HG02678 (cell line): ENCODE measurements around the gene TCF12.
A peak's percentile ranks its signal among the peaks of the same experiment; 100 is the strongest.
"Not testable (repeated sequence)": the region's sequence is repeated elsewhere in the genome, so short reads cannot be mapped to it uniquely, and the experiment has no call there.

ENCODE experiments used
- ATAC-seq: cut with Tn5 transposase; IDR thresholded peaks from one replicate; pipeline ENCODE4 v1.9.1; 2021; ENCODE audit warnings: mild to moderate bottlenecking, moderate library complexity; ENCODE audit not compliant: unreplicated experiment

TCF12 gene

DNA sequence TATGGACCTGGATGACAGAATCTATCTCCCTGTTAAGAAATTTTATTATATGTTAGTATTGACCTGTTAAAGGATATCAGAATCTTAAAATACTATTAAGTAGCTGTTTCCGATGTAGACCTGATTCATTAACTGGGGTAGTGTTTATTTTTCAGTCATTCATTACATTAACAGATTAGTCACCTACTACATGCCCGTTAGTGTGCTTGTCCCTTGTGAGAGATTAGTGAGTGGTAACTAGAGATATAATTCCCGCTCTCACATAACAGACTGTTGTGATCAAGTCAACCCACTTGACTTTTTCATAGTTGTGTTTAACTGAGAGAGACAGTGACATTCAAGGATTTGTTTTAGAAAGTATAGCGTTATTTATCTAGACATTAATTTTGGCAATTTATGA is 166.8 kb downstream of the TCF12 start:
- no peak for ATAC-seq

DNA sequence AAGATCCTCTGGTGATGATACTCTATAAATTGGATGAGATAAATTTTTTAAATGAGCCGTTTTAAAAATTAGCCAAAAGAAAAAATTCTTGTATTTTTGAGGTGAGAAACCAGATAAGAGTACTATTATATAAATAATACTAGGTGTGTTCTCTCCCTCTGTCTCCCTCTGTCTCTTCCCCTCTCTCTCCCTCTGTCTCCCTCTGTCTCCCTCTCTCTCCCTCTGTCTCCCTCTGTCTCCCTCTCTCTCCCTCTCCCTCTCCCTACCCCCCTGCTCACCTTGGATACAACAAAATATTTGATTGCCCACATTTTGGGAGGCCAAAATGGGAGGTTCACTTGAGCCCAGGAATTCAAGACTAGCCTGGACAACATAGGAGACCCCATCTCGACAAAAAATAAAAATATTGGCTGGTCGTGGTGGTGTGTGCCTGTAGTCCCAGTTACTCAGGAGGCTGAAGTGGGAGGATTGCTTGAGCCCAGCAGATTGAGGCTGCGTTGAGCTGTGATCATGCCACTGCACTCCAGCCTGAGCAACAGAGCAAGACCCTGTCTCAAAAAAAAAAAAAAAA is 168.5 kb downstream of the TCF12 start:
- ATAC-seq: no peak

DNA sequence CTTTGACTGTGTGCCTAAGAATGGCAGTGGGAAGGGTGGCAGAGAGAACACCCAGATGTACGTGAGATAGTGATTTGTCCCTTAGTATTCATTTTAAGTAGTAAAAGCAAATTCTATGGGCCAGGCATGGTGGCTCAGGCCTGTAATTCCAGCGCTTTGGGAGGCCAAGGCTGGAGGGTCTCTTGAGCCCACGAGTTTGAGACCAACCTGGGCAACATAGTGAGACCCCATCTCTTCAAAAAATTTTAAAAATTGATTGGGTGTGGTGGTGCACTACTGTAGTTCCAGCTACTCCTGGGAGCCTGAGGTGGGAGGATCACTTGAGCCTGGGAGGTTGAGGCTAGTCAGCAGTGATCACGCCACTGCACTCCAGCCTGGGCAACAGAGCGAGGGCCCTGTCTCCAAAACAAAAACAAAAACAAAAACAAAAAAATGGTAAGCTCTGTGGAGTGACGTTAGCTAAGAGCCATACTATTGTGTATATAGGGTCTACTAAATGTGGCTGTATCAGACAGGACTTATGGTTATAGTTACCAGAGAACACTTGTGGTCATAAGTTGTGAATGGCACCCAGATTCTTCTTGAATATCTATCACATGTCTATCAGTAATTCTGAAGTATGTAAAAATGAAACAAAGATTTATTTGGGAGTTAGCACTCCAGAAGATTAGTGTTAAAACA is 171.5 kb downstream of the TCF12 start:
- no peak for ATAC-seq

DNA sequence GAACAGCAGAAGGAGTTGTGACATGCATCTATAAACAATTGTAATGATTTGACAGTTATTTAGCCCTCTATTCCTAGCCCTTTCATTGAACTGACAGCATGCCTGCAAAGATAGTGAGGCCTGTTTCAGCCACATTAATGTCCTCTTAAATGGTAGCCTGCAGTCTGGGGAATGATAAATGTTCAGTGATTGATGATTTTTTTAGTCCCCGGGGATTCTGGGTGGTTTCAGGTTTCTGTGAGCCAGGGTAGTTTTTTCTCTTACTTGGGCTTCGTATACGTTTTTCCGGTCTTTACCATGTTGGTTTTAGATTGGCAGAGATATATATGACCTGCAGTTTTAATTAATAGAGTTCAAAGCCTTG is 172.0 kb downstream of the TCF12 start:
- ATAC-seq: no peak

DNA sequence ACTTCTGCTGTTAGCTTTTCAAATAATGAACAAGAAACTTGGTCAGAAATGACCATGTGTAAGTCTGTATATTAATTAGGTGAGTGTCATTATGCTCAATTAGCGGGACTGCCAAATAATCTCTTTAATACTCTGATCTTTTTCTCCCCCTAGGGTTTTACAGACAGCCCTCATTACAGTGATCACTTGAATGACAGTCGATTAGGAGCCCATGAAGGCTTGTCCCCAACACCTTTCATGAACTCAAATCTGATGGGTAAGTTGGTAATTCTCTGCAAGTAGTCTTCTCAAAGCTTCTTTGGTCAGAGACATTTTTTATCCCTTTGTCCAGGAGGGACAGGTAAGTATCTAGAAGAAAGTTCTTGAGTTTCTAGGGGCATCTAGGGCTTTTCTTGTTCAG is 173.2 kb downstream of the TCF12 start:
- no peak for ATAC-seq

DNA sequence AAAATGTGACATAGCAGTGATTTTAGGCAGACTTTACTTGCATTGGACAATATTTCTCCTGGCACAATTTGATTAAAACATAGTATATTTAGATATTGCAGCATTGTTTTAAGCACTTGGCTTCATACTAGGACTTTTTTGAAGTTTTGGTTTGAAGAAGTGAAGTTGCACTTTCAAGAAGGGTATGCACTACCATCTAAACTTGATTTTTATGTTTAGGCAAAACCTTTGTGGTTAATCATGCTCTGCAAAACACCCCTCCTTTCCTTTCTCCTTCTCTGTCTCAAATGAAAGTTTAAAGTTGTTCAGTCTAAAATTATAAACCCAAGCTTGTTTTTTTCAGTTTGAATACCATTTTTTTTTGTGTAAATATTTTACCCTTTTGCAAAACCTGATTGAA is 173.8 kb downstream of the TCF12 start:
- ATAC-seq: no peak

DNA sequence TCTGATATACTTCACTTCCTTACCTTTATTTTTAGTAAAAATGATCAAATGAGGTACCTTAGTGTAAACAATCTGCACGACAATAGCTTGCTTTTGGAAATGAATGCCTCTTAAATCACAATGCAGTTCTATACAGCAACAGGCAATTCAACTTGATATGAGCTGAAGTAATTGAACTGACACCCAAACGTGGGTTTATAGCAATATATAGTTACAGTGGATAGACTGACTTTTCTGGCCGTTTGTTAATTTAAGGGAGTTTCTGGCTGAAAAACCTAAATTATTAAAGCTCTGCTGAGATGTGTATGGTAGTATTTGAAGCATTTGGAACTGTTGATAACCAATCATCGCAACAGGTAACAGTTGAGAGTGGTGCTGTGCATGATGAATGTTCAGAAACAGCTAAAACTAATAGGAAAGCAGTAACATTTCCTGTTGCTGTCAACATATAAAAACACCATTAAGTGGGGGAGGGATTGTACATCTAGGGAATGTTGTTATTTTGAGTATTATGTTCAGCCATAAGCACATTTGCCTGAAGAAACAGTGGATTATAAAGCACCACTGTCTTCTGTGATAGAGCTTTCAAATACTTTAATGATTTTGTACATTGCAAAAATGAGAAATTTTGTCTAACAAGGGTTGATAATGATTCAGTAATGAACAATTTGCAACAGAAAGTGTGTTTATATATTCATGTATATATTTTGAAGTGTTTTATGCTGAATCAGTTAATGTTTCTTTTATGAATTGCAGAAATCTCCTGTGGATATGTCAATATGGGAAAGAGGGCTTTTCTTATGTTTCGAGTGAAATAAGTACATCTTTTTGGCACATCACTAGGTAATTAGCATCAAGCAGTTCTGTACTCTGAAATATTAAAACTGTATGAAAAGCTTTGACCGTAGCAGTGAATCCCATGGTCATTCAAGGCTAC is 176.1 kb downstream of the TCF12 start:
- no peak for ATAC-seq

DNA sequence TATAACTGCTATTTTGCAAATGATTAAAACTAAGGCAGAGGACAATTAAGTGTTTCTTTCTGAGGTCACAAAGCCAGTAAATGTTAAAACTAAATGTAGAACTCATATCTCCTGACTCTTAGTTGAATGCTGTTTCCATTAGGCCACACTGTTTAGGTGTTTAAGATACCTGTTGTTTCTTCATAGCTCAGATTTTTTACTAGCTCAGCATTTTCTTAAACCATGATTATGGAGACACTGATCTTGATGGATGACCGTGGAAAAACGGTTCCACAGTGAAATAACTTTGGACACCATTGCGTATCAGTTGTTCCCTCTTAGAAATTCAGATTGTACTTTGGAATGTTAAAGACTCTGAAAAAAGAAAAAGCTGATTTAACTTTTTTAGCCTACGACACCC is 177.5 kb downstream of the TCF12 start:
- ATAC-seq: no peak

DNA sequence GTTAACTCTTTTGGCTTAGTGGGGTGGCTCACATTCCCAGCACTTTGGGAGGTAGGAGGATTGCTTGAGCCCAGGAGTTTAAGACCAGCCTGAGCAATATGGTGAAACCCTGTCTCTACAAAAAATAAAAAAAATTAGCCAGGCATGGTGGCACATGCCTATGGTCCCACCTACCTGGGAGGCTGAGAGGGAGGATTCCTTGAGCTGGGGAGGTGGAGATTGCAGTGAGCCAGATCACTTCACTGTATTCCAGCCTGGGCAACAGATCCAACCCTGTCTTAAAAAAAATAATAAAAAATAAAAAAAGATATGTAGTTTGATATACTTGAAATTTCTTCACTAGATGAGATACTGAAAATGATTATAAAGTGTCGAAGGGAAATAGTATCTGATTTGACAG is 178.8 kb downstream of the TCF12 start:
- no peak for ATAC-seq

DNA sequence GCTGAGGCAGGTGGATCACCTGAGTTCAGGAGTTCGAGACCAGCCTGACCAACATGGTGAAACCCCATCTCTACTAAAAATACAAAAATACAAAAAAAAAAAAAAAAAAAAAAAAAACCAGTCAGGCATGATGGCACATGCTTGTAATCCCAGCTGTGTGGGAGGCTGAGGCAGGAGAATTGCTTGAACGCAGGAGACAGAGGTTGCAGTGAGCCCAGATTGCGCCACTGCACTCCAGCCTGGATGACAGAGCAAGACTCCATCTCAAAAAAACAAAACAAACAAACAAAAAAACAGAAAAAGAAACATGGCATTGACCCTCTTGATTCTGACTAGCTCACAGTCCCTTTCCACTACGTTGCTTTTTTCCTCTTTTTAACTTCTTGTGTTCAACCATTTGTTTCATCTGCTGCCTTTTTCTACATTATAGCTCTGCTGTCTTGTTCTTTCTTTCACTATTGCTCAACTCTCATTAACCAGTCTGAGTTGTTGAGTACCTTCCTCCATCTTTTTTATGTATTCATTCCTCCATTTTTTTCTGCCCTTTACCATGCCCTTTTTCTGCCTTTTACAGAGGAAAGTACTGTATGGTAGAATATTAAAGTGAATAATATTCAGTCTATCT is 179.6 kb downstream of the TCF12 start:
- not testable (repeated sequence) for ATAC-seq

DNA sequence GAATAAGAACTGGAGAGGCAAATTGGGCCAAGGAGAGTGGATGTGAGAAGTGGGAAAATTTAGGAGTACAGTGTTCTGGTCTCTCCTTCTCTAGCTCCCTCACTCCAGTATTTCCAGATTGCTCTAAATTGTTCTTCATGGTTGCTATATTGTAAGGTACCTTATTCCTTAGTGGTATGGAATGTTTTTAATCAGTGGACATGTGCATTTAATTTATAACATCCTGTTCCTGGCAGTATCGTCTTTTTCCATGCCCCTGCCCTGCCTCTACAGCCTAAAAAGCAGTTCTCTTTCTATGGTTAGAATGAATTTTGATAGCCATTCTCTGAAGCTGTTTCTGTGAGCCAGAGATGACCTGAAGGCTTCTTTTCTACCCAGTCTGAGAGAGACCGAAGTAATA is 180.5 kb downstream of the TCF12 start:
- no peak for ATAC-seq

DNA sequence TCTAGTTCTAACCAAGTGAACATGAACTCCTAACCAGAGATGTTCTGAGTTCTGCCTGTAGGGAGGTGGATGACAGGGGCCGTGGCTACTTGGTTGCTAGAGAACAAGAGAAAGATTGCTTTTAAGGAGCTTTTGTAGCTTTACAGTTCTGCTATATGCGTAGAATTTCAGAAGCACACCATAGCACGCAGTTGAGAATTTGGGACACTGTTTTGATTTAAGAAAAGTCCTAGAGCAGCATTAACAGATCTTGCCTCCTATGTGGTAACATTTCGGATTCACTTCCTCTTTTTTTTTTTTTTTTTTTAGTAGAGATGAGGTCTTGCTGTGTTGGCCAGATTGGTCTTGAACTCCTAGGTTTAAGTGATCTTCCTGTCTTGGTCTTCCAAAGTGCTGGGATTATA is 181.7 kb downstream of the TCF12 start:
- ATAC-seq: no peak

DNA sequence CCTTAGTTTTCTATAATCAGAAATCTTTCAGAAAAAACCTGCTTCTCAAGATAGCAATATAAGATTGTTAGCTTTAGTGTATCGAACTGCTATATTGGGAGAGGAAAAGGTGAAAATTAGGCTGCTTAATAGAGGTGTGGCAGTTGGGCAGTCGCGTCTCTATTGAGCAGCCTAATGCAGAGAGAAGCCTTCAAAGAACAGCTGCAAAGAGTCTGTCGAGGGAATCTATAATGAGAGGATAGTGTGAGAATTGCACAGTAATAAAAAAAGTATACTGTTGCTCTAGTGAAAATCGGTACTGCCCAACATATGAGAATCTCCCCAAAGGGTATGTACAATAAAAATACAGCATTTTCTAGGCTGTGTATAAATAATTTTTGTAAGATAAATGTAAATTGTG is 184.4 kb downstream of the TCF12 start:
- ATAC-seq: no peak

DNA sequence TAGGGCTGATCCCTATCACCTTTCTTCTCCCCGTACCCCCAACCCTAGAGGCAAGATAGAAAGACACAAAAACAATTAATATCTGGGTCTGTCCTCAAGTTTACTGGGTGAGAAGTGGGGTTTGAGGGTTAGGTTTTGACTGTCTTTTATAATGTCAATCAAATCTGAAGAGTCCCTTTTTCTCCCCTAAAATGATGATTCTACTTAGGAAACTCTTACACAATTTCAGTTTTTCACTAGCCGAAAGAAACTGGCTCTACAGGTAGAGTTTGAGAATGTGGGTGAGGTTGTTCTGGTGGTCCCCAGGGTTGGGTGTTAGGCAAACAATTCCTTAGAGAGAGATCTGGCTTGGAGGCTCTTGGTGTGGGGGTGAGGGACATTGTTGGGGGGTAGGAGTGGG is 189.9 kb downstream of the TCF12 start:
- ATAC-seq: no peak

DNA sequence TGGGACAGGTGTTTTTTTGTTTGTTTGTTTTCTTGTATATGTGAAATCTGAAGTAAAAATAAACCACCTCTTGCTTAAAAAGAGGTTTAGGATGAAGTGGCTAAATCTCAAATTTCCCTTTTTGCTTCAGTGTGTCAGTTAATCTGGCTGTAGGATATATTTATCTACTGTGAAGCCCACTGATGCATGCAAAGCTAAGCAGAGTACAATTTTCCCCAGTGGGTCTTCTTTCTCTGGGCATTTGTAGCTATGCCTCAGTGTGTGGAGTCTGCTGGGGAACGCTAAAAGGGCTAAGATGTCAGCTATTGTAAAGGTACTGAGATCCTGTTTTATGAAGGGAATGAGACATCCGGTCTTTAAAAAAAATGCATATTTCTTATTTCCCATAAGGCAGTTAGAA is 190.6 kb downstream of the TCF12 start:
- no peak for ATAC-seq

DNA sequence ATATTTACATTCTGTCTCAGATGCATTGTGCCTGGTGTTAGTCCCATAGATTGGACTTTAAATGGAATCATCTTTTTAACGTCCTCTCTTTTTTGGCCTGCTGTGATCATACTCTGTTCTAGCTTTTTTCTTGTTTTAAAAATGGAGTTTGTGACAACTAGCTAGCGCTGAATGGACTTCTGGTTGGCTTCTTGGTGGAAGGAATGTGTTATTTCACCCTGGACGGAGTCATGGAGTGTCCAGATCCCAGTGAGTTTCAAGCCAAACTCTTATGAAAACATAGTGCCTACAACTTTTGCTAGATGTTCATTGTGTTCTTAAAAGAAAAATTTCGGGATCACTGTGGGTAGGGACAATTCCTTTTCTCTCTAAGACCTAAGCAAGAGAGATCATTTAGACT is 192.6 kb downstream of the TCF12 start:
- ATAC-seq: no peak

DNA sequence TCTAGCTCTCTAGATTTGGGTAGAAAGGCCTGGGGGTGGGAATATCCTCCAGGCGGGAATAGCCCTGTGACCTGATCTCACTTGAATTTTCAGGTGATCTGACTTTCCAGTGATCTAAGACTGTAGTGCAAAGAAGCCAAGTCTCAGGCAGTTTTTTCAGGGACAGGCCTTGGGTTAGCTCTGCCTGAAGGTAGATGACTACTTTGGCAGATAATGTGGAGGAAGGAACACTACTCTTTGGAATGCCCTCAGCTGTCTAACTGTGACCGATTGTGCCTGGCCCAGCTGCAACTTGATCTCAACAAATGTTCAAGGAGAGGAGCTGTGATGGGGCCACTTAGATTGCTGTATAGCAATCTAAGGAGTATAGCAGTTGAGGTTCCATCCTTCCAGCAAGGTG is 193.7 kb downstream of the TCF12 start:
- no peak for ATAC-seq

DNA sequence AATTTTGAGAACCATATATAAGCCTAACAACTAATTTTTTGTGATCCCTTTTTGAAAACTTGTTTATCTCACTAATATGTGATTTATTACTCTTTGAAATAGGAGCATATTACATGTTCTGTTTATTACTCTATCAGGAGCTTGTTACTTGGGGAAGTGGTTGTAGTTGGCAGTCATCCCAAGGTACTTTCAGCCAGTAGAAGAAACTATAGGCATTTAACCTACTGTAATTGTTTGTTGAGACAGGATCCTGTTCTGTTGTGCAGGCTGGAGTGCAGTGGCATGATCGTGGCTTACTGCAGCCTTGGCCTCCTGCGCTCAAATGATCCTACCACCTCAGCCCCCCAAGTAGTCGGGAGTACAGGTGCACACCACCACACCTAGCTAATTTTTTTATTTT is 195.6 kb downstream of the TCF12 start:
- ATAC-seq: no peak

DNA sequence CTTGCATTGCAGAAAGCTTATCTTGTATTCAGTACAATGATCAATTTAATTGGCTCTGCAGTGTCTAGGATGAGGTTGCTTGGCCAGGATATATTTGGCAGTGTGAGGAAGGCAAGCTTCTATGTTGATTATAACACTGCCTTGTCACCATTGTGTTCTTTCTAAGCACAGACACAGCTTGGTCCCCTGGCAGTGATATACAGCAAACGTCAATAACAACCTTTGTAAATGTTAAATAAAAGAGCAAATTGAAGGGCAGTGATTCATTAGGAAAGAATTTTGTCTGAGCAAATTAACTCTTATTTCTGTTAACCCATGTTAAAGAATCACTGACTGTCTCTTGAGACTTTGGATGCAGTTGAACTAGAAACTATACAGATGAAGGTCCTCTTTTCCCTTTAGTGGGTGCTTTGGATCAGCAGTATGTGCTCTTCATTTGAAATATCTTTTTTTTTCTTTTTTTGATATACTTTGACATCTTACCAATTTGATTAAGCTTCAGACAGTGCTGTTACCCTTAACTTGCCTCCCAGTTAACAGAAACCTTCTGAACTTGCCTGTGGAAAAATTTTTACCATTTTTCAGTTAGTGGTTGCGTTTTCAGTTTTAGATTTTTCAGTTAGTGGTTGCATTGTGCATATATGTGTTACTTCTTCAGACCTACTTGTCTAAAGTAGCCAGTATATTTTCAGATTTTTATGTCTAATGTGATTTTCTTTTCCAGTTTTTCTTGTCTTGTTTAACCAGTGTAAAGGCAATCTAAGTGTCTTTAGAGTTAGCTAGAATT is 199.8 kb downstream of the TCF12 start:
- peak; percentile 49 for ATAC-seq

DNA sequence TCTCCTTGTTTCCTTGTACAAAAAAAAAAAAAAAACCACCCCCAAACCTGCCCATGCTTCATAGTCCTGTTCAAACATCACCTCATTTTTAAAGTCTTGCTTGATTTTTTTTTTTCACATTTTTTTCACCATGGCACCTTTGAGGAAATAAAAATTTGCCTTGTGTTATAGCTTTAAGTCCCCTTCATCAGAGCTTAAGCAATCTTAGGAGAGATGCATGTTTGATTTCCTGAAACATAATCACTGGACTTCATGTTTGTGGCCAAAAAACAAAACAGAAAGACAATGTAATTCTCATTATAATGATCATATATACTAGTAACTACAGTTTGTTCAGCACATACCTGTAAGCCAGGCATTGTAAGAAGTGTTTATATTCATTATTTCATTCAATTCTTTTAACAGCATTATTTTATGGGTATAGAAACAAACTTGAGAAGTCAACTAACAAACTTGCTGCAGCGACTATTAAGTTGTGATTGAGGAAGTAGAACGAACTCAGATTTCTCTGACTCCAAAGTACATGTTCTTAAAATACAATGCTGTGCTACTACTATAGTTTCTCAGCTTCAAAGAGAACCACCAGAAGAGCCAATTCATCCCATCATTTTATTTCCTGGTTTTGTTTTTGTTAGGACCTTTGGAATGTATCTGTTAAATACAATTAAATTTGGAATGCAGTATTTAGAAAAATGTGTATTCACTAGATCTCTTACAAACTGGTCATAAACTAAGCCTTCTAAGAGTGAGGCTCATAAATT is 203.8 kb downstream of the TCF12 start:
- ATAC-seq: no peak
